Activated naive CD4-positive, alpha-beta T cell treated with Interleukin-2 at 50 U/mL for 16 hours (primary cell): Measurements from ENCODE around the gene KCNT1.
A peak's percentile ranks its signal among the peaks of the same experiment; 100 is the strongest.
"Not testable (repeated sequence)": the region's sequence is repeated elsewhere in the genome, so short reads cannot be mapped to it uniquely, and the experiment has no call there.

Source experiments
- DNase-seq: peaks from one replicate; pipeline ENCODE4 v3.0.0-alpha.2; 2020

The KCNT1 gene

GRCh38 chr9:135701959-135702721, at the start of gene KCNT1:
KCNT1 (plus strand) TSS chr9:135702185; CDS start chr9:135702259, 74 bp downstream.
- DNase-seq, result peak; percentile 52

DNA sequence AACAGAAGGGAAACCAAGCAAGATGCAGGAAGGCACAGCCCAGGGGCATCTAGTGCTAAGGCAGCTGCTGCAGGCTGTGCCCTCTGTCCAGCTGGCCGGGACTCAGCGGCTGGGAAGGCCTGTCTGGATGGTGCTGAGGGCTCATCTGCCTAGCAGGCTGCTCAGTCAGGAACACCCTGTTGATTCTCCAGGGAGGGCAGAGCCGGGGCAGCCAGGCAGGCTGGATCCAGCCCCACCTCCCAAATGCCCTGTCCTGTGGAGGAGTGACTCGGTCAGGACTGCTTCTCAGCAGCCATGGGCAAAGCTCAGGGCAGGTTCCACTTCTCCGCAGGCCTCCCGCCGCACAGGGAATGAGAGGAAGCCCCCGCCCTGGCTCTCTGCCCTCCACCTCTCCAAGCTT, 46.7 kb upstream of the KCNT1 start:
- no peak for DNase-seq

DNA sequence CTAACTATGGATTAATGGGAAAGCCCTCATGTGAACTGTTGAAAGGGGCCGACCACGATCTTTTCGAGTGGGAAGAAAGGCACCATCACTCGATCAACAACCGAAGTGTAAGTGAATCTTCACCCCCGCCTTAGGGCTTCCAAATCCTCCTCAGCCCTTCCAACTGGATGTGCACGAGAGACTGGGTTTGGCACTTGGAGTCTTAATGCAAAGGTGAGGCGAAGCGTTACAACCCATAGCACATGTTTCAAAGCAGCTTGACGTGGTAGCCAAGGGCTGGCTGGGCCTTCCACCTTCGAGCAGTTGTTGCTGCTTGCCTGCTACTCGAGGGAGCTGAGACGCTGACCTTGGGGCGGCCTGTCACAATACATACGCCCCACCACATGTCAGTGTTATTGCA, 44.6 kb upstream of the KCNT1 start:
- no peak for DNase-seq

DNA sequence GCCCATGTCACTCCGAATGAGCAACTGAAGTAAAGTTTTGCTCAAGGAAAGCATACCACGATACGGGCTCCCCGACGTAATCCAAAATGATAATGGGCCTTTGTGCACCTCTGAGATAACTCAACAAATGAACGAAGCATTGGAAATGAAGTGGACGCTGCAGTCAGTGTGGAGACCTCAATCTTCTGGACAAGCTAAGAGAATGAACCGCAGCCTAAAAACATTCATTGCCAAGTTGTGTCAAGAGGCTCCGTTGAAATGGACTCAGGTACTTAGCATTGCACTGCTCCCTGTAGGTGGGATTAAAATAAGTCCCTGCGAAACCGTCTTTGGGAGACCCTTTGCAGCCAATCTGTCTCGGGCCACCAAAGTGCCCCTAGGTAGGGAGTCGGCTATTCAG, 42.7 kb upstream of the KCNT1 start:
- DNase-seq, result no peak

DNA sequence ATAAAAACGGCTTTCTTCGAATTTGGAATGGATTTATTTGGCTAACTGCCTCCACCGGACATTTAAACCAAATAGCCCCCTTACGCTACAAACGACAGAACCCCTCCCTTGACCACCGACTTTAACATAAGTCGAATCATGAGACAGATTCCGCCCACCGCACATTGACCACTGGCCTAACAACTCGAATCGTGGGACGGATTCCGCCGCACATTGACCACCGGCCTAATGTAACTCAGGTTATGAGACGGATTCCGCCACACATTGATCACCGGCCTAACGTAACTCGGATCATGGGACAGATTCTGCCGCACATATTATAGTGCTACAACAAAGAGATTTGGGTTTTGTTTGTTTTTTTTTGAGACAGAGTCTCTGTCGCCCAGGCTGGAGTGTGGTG, 41.6 kb upstream of the KCNT1 start:
- no peak for DNase-seq

DNA sequence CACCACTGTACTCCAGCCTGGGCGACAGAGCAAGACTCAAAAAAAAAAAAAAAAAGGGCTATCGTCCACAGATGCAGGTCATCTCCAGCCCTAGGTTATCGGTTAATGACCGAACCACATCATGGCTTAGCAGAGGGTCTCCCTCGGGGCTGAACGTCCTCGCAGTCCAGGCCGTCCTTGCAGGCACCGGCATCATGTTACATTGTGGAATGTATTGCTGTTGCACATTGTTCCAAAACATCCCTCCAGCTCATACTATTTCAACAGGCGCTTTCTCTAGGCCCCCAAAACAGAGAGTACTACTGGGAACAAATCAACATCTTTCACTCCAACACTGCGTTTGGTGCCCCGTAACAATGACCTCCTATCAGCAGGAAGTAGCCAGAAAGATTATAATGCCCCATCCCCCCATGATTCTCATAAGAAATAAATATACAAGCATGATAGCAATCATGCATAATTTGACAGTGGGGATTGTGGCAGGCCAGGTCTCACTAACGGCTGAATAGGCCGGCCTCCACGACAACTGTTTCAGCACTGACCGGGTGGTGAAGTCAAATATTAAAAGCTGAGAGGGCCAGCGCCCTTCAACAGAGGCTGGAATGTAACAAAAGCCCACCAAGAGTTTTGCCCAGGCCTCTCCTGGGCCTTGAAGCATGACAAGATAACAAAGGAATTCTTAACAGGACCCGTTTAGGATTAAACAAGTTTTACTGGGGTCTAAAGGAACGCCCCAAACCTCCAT, 40.0 kb upstream of the KCNT1 start:
- no peak for DNase-seq

DNA sequence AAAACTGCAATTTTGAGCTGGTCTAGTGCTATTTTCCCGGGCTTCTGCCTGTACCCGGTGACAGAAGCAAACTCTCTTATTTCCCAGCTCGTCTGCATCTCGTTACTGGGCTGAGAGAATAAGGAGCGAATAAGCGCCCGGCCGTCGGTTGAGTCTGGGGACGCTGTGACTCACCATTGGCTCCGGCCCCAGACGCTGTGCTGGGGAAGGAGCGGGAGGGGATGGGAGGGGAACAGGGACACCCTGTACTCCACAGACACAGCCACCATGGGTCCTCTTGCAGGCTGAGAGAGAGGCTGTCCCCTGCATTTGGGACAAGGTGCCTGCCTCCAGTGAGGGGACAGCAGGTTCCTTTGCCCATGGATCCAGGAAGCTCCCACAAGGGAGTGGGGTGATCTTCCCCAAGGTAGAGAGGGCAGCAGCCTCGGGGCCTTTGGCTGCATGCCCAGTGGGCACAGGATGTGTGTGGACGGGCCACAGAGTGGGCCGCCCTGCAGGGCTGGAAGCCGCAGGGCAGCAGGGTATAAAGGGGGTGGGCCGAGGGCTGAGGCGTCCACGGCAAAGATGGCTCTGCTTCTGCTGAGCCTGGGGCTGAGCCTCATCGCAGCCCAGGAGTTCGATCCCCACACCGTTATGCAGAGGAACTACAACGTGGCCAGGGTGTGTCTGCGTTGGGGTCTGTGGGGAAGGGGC, 39.1 kb upstream of the KCNT1 start, which contains the start of gene LCN9:
Gene LCN9, plus strand, starts transcription at position 552 of the 693 bp plus-strand sequence. Its CDS starts 13 bp downstream, at position 565.
- no peak for DNase-seq

DNA sequence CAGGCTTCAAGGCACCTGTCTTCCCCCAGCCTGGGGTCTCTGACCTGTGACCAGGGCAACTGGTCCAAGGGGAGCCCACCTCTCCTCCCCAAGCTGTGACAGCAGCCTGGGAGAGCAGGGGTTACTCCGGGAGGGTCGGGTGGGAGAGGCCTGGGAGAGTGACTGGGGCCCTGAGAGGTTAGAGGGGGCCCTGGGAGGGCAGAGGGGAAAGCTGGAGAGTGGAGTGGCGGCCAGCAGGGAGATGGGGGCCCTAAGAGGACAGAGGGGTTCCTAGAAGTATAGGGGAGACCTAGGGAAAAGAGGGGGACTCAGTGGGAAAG, 38.6 kb upstream of the KCNT1 start:
- DNase-seq, result no peak

- no peak for DNase-seq
Observed at GRCh38 chr9:135663857-135664256, 38.1 kb upstream of the KCNT1 start.

GRCh38 chr9:135664266-135664665, 37.7 kb upstream of the KCNT1 start:
- no peak for DNase-seq

GRCh38 chr9:135664801-135665794, 36.9 kb upstream of the KCNT1 start:
- DNase-seq, result no peak

- no peak for DNase-seq
Observed at GRCh38 chr9:135665795-135666189, 36.2 kb upstream of the KCNT1 start.

DNA sequence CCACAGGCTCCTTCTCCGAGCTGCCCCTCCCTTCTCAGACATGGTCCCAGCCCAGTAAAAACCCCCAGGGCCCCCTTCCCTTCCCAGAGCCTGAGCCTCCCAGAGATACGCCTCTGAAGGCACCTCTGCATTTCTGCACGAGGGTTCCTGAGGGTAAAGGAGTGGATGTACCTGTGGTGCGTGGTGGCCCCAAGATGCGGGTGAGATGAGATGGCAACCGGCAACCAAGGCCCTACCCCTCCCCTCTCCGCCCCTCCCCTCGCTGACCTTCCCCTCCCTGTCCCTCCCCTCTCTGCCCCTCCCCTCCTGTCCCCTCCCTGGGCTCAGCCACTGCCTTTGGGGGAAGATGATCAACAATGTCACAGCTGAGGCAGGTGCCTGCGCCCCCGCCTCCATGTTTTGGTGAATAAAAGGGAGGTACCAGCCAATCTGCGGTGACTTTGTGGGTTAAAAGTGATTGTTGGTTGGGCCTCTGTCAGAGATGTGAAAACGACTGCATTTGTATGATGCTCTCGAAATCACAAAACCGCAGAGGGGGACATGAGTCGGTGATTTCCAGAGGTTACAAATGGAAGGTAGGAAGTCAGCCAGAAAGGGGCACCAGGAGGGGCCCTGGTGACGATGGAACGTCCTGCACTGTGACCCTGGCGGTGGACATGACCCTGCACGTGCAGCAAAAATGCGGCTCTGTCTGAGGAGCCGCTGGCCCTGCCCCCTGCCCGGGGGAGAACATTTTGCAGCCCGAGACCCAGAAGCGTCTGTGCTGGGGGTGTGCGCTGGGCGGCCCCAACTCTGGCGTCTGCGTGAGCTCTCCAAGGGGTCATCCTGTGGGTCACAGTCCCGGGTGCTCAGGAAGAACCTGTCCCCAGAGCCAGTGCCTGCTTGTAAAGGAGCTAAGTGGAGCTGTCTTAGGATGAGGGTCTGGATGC, 35.2 kb upstream of the KCNT1 start:
- DNase-seq, result no peak

DNA sequence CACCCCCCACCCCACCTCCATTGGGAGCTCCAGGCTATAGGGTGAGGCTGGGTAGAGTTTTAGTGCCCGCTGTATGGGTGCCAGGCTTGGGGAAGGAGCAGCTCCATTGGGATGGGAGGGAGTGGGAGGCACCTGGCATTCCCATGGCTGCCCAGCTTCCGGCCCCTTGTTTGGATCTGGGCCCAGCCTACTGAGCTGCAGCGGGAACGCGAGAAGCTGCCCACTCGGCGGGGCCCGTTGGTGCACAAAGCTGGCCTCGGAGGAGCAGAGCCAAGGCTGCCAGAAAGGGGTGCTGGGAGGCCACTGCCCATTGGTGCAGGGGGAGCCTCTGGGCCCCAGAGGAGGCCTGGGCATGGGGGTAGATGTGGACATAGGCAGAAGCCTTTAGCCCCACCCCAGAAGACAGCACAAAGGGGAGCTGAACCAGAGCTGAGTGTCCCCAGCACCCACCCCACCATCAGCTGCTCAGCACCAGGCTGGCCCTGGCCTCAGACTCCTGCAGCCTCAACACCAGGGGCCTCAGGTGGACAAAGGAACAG, 34.5 kb upstream of the KCNT1 start:
- DNase-seq, result no peak

DNA sequence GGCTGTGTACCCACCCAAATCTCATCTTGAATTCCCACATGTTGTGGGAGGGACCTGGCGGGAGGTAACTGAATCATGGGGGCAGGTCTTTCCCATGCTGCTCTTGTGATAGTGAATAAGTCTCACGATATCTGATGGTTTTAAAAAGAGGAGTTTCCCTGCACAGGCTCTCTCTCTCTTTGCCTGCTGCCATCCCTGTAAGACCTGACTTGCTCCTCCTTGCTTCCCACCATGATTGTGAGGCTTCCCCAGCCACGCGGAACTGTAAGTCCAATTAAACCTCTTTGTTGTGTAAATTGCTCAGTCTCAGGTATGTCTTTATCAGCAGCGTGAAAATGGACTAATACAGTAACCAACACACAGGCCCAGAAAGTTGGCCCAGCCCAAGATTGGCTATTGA, 33.0 kb upstream of the KCNT1 start:
- not testable (repeated sequence) for DNase-seq

- DNase-seq, result no peak
Observed at GRCh38 chr9:135669616-135670285, 32.2 kb upstream of the KCNT1 start.

- no peak for DNase-seq
Observed at GRCh38 chr9:135670721-135671590, 31.0 kb upstream of the KCNT1 start.

- DNase-seq, result no peak
Observed at GRCh38 chr9:135671591-135672041, 30.4 kb upstream of the KCNT1 start.

GRCh38 chr9:135672786-135673185, 29.2 kb upstream of the KCNT1 start:
- DNase-seq, result not testable (repeated sequence)
